ENCODE data around the gene NCOR1. TPM values are rescaled to one million over a fixed set of nuclear protein-coding genes. Genes with fewer than 3 reads are reported as not detected.
"Not testable (repeated sequence)": the region's sequence is repeated elsewhere in the genome, so short reads cannot be mapped to it uniquely, and the experiment has no call there.

NCOR1 gene
- total and polyA plus RNA-seq, 5 donors = 28.2 to 73.0 (median 69.0) TPM

- no peaks in the 10 kb centered on the region for H3K9me3 ChIP-seq (ENCODE audit: control insufficient read depth, low read length)
- H3K4me3 ChIP-seq (ENCODE audit: low read length) = no peak overlapping the region
- no peak overlapping the region for H3K27ac ChIP-seq (ENCODE audit: low read length)
- no peak for DNase-seq
- WGBS = 94% methylated on average over 1 of the region's 1 CpG
- H3K27me3 ChIP-seq (ENCODE audit: control insufficient read depth, insufficient read depth) = no peaks in the 10 kb centered on the region
- no peak for ATAC-seq
- intact Hi-C loops (cut with DNase I) = no loop called here
- no peaks in the 10 kb centered on the region for H3K4me1 ChIP-seq (ENCODE audit: control insufficient read depth, insufficient read depth, low read length)
Observed at GRCh38 chr17:16085066-16085699, 130.2 kb downstream of the NCOR1 start.

- no peaks in the 10 kb centered on the region for H3K4me1 ChIP-seq (ENCODE audit: control insufficient read depth, insufficient read depth, low read length)
- WGBS = 98% methylated on average over 3 of the region's 3 CpGs
- no peaks in the 10 kb centered on the region for H3K27me3 ChIP-seq (ENCODE audit: control insufficient read depth, insufficient read depth)
- DNase-seq (no peak), ATAC-seq (no peak)
- H3K9me3 ChIP-seq (ENCODE audit: control insufficient read depth, low read length) = no peaks in the 10 kb centered on the region
- H3K27ac ChIP-seq (ENCODE audit: low read length) = no peak overlapping the region
- intact Hi-C loops (cut with DNase I) = no loop called here
- no peak overlapping the region for H3K4me3 ChIP-seq (ENCODE audit: low read length)
Observed at GRCh38 chr17:16083223-16083622, 132.1 kb downstream of the NCOR1 start.

- intact Hi-C loops (cut with DNase I) = no loop called here
- 100% methylated on average over 1 of the region's 1 CpG for WGBS
- DNase-seq (no peak), ATAC-seq (no peak)
- Histone ChIP-seq H3K4me1 (ENCODE audit: control insufficient read depth, insufficient read depth, low read length) (no peaks in the 10 kb centered on the region), H3K27ac (ENCODE audit: low read length) (no peak overlapping the region), H3K9me3 (ENCODE audit: control insufficient read depth, low read length) (no peaks in the 10 kb centered on the region), H3K4me3 (ENCODE audit: low read length) (no peak overlapping the region), H3K27me3 (ENCODE audit: control insufficient read depth, insufficient read depth) (no peaks in the 10 kb centered on the region)
Observed at GRCh38 chr17:16081507-16082087, 133.7 kb downstream of the NCOR1 start.

GRCh38 chr17:16080366-16080765 is 135.0 kb downstream of the NCOR1 start:
- H3K9me3 ChIP-seq (ENCODE audit: control insufficient read depth, low read length) = no peaks in the 10 kb centered on the region
- WGBS = 87% methylated on average over 4 of the region's 4 CpGs

GRCh38 chr17:16075949-16076348 is 139.4 kb downstream of the NCOR1 start:
- no peaks in the 10 kb centered on the region for H3K27me3 ChIP-seq (ENCODE audit: control insufficient read depth, insufficient read depth)
- ATAC-seq (no peak), DNase-seq (no peak)
- H3K9me3 ChIP-seq (ENCODE audit: control insufficient read depth, low read length) = no peaks in the 10 kb centered on the region
- intact Hi-C loops (cut with DNase I) = no loop called here
- H3K4me1 ChIP-seq (ENCODE audit: control insufficient read depth, insufficient read depth, low read length) = no peaks in the 10 kb centered on the region
- no peak overlapping the region for H3K27ac ChIP-seq (ENCODE audit: low read length)
- no peak overlapping the region for H3K4me3 ChIP-seq (ENCODE audit: low read length)
- 95% methylated on average over 5 of the region's 5 CpGs for WGBS

More at GRCh38 chr17:16080366-16080765, 135.0 kb downstream of the NCOR1 start:
- Histone ChIP-seq H3K27ac (ENCODE audit: low read length) (no peak overlapping the region), H3K27me3 (ENCODE audit: control insufficient read depth, insufficient read depth) (no peaks in the 10 kb centered on the region), H3K4me1 (ENCODE audit: control insufficient read depth, insufficient read depth, low read length) (no peaks in the 10 kb centered on the region), H3K4me3 (ENCODE audit: low read length) (no peak overlapping the region)
- ATAC-seq = no peak
- no peak for DNase-seq
- intact Hi-C loops (cut with DNase I) = no loop called here

- H3K9me3 ChIP-seq (ENCODE audit: control insufficient read depth, low read length) = no peaks in the 10 kb centered on the region
- intact Hi-C loops (cut with DNase I) = no loop called here
- no peak overlapping the region for H3K27ac ChIP-seq (ENCODE audit: low read length)
- 94% methylated on average over 3 of the region's 3 CpGs for WGBS
- DNase-seq (no peak), ATAC-seq (no peak)
- no peaks in the 10 kb centered on the region for H3K4me1 ChIP-seq (ENCODE audit: control insufficient read depth, insufficient read depth, low read length)
- no peak overlapping the region for H3K4me3 ChIP-seq (ENCODE audit: low read length)
- no peaks in the 10 kb centered on the region for H3K27me3 ChIP-seq (ENCODE audit: control insufficient read depth, insufficient read depth)
Observed at GRCh38 chr17:16074423-16074822, 140.9 kb downstream of the NCOR1 start.

GRCh38 chr17:16073845-16074244 is 141.5 kb downstream of the NCOR1 start:
- WGBS = 90% methylated on average over 4 of the region's 4 CpGs
- Histone ChIP-seq H3K4me1 (ENCODE audit: control insufficient read depth, insufficient read depth, low read length) (no peaks in the 10 kb centered on the region), H3K27me3 (ENCODE audit: control insufficient read depth, insufficient read depth) (no peaks in the 10 kb centered on the region), H3K27ac (ENCODE audit: low read length) (no peak overlapping the region), H3K9me3 (ENCODE audit: control insufficient read depth, low read length) (no peaks in the 10 kb centered on the region), H3K4me3 (ENCODE audit: low read length) (no peak overlapping the region)
- DNase-seq = no peak
- no peak for ATAC-seq
- intact Hi-C loops (cut with DNase I) = no loop called here

GRCh38 chr17:16072031-16072430 is 143.3 kb downstream of the NCOR1 start:
- no peaks in the 10 kb centered on the region for H3K27me3 ChIP-seq (ENCODE audit: control insufficient read depth, insufficient read depth)
- intact Hi-C loops (cut with DNase I) = no loop called here
- DNase-seq = no peak
- no peak overlapping the region for H3K4me3 ChIP-seq (ENCODE audit: low read length)
- no peaks in the 10 kb centered on the region for H3K9me3 ChIP-seq (ENCODE audit: control insufficient read depth, low read length)
- no peaks in the 10 kb centered on the region for H3K4me1 ChIP-seq (ENCODE audit: control insufficient read depth, insufficient read depth, low read length)
- no peak overlapping the region for H3K27ac ChIP-seq (ENCODE audit: low read length)
- 94% methylated on average over 1 of the region's 1 CpG for WGBS
- ATAC-seq = no peak

GRCh38 chr17:16068323-16068722 is 147.0 kb downstream of the NCOR1 start:
- Histone ChIP-seq H3K27ac (ENCODE audit: low read length) (no peak overlapping the region), H3K4me1 (ENCODE audit: control insufficient read depth, insufficient read depth, low read length) (no peaks in the 10 kb centered on the region), H3K9me3 (ENCODE audit: control insufficient read depth, low read length) (no peaks in the 10 kb centered on the region), H3K27me3 (ENCODE audit: control insufficient read depth, insufficient read depth) (no peaks in the 10 kb centered on the region), H3K4me3 (ENCODE audit: low read length) (no peak overlapping the region)
- intact Hi-C loops (cut with DNase I) = no loop called here
- DNase-seq (no peak), ATAC-seq (no peak)

GRCh38 chr17:16066125-16066524 is 149.2 kb downstream of the NCOR1 start:
- ATAC-seq = no peak
- Histone ChIP-seq H3K27ac (ENCODE audit: low read length) (no peak overlapping the region), H3K9me3 (ENCODE audit: control insufficient read depth, low read length) (no peaks in the 10 kb centered on the region), H3K4me1 (ENCODE audit: control insufficient read depth, insufficient read depth, low read length) (no peaks in the 10 kb centered on the region), H3K27me3 (ENCODE audit: control insufficient read depth, insufficient read depth) (no peaks in the 10 kb centered on the region), H3K4me3 (ENCODE audit: low read length) (no peak overlapping the region)
- intact Hi-C loops (cut with DNase I) = no loop called here
- WGBS = 95% methylated on average over 4 of the region's 4 CpGs
- DNase-seq = no peak

- no peak overlapping the region for H3K4me3 ChIP-seq (ENCODE audit: low read length)
Observed at GRCh38 chr17:16061631-16062030, 153.7 kb downstream of the NCOR1 start.

GRCh38 chr17:16055139-16055538 is 160.2 kb downstream of the NCOR1 start:
- intact Hi-C loops (cut with DNase I); H3K27me3 ChIP-seq (ENCODE audit: control insufficient read depth, insufficient read depth); H3K4me1 ChIP-seq (ENCODE audit: control insufficient read depth, insufficient read depth, low read length); DNase-seq; H3K27ac ChIP-seq (ENCODE audit: low read length); H3K4me3 ChIP-seq (ENCODE audit: low read length); H3K9me3 ChIP-seq (ENCODE audit: control insufficient read depth, low read length); ATAC-seq: not testable (repeated sequence)
- 88% methylated on average over 4 of the region's 4 CpGs for WGBS

More at GRCh38 chr17:16061631-16062030, 153.7 kb downstream of the NCOR1 start:
- Histone ChIP-seq H3K9me3 (ENCODE audit: control insufficient read depth, low read length) (no peaks in the 10 kb centered on the region), H3K27ac (ENCODE audit: low read length) (no peak overlapping the region), H3K4me1 (ENCODE audit: control insufficient read depth, insufficient read depth, low read length) (no peaks in the 10 kb centered on the region), H3K27me3 (ENCODE audit: control insufficient read depth, insufficient read depth) (no peaks in the 10 kb centered on the region)
- intact Hi-C loops (cut with DNase I) = no loop called here
- 92% methylated on average over 2 of the region's 2 CpGs for WGBS
- ATAC-seq (no peak), DNase-seq (no peak)

All from right cardiac atrium (tissue), 5 donors.